Epithelial cell of esophagus (primary cell): ENCODE measurements around the gene VRK3.

Experiments
- DNase-seq: peaks from one replicate; pipeline ENCODE4 v3.0.0; 2010; ENCODE audit warnings: low read depth
- H3K4me3 ChIP-seq: 2 replicates; pipeline ENCODE4 v1.5.1; 2011; ENCODE audit warnings: mild to moderate bottlenecking, low read length, control low read depth
- CTCF ChIP-seq: IDR thresholded peaks from 2 replicates; pipeline ENCODE4 v1.5.1; 2011; ENCODE audit warnings: low read depth, mild to moderate bottlenecking, low read length, control low read depth, inconsistent platforms; ENCODE audit not compliant: insufficient read depth; ENCODE audit errors: missing control alignments

Gene VRK3

GRCh38 chr19:49937750-49938381 is 87.3 kb downstream of the VRK3 start:
- H3K4me3 ChIP-seq = no peak overlapping the region
- TF ChIP-seq CTCF = peak; percentile 97

GRCh38 chr19:49936549-49936948 is 88.6 kb downstream of the VRK3 start:
- no peak overlapping the region for H3K4me3 ChIP-seq
- no peak for DNase-seq
- TF ChIP-seq CTCF = no peak

More at GRCh38 chr19:49937750-49938381, 87.3 kb downstream of the VRK3 start:
- peak; percentile 64 for DNase-seq

DNA sequence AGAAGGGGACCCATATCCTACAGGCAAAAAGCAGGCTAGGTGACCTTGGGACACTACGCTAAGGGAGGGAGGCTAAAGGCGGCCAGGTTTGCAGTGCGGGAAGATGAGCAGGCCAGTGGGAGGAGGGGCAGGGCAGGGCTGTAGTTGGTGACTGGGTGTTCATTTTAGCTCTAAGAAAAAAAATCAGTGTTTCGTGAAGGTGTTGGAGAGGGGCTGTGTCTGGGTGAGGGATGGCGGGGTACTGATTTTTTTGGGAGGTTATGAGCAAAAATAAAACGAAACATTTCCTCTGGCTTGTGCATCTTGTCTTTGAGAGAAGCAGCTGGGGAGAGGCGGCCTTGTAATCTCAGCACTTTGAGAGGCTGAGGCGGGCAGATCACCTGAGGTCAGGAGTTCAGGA is 91.5 kb downstream of the VRK3 start:
- no peak overlapping the region for H3K4me3 ChIP-seq
- no peak for TF ChIP-seq CTCF
- no peak for DNase-seq

DNA sequence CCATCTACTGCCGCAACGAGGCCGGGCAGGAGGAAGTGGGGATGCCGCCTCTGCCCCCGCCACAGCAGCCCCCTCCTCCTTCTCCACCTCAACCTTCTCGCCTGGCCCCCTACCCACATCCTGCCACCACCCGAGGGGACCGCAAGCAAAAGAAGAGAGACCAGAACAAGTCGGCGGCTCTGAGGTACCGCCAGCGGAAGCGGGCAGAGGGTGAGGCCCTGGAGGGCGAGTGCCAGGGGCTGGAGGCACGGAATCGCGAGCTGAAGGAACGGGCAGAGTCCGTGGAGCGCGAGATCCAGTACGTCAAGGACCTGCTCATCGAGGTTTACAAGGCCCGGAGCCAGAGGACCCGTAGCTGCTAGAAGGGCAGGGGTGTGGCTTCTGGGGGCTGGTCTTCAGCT is 92.4 kb downstream of the VRK3 start:
- no peak overlapping the region for H3K4me3 ChIP-seq
- DNase-seq = no peak
- no peak for TF ChIP-seq CTCF

DNA sequence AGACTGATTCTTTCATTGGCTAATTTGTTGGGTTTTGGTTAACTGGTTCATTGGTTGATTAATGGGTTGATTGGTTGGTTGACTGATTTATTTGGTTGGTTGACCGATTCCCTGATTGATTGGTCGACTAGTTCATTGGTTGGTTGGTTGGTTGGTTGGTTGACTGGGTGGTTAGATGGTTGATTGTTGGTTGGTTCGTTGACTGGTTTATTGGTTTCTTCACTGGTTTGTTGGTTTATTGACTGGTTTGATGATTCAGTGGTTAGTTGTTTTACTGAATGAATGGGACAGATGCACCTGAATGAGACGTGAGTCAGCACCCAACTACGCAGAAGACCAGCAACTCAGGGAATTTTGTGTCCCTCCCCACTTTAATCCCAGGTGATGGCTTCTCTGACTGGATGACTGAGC is 93.1 kb downstream of the VRK3 start:
- H3K4me3 ChIP-seq = no peak overlapping the region
- TF ChIP-seq CTCF = no peak
- DNase-seq = peak; percentile 93

DNA sequence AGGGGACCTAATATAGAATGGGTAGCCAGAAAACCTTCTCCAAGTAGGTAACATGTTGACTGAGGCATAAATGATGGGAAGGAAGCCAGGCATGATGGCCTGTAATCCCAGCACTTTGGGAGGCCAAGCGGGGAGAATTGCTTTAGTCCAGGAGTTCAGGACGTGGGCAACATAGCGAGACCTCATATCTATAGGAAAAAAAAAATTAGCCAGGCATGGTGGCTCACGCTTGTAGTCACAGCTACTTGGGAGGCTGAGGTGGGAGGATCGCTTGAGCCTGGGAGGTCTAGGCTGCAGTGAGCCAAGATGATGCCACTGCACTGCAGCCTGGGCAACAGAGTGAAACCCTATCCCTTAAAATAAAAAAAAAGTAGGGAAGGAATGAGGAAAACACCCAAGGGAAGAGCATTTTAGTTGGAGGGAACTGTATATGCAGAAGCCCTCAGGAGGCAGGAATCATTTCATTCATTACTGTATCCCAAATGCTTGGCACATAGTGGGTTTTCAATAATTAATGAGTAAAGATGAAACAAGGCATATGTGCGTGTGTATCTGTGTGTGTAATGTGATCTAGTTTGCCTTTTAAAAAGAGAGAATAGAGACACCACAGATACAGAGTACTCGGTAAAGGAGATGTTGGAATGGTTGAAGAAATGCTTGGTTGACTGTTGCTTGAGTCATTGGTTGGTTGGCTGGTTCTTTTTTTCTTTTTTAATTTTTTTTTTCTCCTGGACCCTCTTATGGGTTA is 93.7 kb downstream of the VRK3 start:
- no peak for DNase-seq
- TF ChIP-seq CTCF = no peak
- no peak overlapping the region for H3K4me3 ChIP-seq
